Measurements from ENCODE around the gene FAM72A.
A peak's percentile ranks its signal among the peaks of the same experiment; 100 is the strongest.
"Not testable (repeated sequence)": the region's sequence is repeated elsewhere in the genome, so short reads cannot be mapped to it uniquely, and the experiment has no call there.

The FAM72A gene

DNA sequence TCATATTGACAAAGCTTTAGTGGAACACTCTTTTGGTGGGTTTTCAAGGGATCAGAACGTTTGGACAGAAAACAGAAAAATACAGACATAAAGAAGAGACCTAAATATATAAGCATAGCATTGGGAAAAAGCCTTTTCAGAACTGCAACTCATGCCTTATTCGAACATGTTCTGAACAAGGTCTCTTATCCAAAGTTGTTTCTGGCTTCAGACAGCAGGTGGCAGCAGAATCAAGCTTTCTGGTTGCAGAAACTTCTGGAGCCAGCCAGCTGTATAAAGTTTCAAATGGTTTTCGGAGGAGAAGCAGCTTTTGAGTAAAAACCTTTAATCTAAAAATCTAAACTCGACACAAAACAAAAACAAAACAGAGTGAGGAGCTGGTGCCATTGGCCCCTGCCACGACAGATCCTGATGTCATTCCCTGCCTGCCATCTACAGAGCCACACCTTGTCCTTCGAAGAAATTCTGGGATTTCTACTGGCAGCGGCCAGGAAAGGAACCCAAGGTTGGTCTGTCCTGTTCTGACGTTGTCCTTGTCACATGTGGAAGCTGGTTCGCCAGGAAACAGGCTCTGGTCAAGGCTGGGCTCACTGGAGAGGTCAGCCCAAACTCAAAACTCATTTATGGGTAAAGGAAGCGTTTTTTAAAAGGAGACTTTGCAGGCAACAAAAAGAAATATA is 35.1 kb downstream of the FAM72A start:
- not testable (repeated sequence) for DNase-seq

DNA sequence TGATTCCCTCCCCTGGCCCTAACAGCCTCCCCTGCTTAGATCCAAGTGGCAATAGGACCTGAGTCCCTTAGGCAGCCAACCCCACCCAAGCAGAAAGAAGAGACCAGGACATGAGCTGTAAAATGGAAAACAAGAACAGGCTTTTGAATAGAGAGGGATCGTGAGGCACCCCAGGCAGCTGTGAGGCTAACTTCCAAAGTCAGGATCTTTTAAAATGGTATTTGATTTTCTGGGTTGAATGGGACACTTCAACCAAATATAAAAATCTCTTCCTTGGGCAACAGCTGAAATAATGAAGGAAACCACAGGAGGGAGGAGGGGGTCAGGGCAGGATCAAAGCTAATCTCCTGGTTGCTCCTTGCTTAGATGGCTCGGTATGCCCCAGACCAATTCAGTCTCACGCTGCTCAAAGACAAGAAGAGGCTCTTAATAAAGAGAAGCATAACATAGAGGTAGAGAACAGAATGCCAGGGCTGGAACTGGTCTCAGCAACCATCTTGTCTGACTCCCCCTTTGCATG is 56.8 kb downstream of the FAM72A start:
- DNase-seq: no peak

GRCh38 chr1:206144605-206145004 is 58.0 kb downstream of the FAM72A start:
- DNase-seq: no peak

DNA sequence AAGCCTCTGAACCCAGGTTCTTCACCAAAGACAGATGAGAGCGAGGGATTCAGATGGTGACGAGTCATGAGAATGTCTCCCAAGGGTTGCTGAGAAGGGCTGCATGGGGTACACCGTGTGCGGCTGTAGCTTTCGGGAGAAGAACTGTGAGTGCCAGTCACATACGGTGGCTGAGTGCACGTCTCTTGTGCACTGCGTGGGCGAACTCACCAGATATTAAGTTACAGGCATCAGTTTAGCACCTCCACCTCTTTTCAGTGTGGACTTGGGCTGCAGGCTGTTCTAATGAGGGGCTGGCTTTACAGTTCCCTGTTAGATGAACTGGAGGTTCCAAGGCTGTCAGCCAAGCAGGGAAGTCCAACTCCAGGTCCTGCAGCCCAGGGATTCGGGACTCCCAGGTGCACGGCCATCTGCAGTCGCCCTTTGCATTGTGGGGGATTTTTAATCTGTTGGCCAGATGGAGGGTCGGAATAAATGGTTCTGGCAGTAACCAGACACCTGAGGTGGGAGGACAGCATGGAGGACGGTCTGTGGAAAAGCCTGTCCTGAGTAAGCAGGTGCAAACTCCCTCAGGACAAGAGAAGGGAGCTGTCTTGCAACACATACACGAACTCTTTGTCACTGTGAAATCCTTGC is 59.0 kb downstream of the FAM72A start:
- peak; percentile 30 for DNase-seq

- DNase-seq: no peak
Measured at GRCh38 chr1:206142770-206143169, 59.9 kb downstream of the FAM72A start.

DNA sequence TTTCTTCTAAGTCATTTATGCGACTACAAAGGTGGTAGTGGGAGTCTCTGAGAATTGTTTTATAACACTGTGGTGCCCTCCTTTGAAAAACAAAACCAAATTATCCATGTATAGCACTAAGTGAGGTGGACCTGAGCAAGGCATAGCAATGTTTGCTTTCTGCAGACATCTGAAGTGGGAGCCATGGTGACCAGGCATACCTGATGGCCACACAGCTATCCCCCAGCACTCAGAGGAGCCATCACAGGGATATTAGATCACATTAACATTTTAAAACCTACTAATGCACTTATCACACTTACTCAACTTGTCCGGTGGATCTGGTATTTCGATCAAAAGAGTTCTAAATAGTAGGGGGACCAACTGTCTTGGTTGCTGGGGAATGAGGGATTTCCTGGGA is 60.6 kb downstream of the FAM72A start:
- DNase-seq: no peak

GRCh38 chr1:206136241-206136640 is 66.4 kb downstream of the FAM72A start:
- DNase-seq: peak; percentile 41
